Measurements from ENCODE around the gene EFL1.

GRCh38 chr15:82301296-82302016, 38.9 kb upstream of the EFL1 start:
- TF ChIP-seq, protein P1, sequence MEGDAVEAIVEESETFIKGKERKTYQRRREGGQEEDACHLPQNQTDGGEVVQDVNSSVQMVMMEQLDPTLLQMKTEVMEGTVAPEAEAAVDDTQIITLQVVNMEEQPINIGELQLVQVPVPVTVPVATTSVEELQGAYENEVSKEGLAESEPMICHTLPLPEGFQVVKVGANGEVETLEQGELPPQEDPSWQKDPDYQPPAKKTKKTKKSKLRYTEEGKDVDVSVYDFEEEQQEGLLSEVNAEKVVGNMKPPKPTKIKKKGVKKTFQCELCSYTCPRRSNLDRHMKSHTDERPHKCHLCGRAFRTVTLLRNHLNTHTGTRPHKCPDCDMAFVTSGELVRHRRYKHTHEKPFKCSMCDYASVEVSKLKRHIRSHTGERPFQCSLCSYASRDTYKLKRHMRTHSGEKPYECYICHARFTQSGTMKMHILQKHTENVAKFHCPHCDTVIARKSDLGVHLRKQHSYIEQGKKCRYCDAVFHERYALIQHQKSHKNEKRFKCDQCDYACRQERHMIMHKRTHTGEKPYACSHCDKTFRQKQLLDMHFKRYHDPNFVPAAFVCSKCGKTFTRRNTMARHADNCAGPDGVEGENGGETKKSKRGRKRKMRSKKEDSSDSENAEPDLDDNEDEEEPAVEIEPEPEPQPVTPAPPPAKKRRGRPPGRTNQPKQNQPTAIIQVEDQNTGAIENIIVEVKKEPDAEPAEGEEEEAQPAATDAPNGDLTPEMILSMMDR (IDR thresholded peaks at IDR 0.05 in 4 of 5, conservative IDR thresholded peaks at IDR 0.05 in 1 of 5) = no peak
- no peak for TF ChIP-seq POLR2A (IDR thresholded peaks at IDR 0.05)

Data from gastrocnemius medialis (tissue), 4 donors.